Neural progenitor cell (in vitro differentiated cells): ENCODE results near the gene BAIAP2. TPM values are rescaled to one million over a fixed set of nuclear protein-coding genes. Genes with fewer than 3 reads are reported as not detected.

Experiments used
- DNase-seq: peaks from one replicate; pipeline ENCODE4 v3.0.0-alpha.2; 2016; ENCODE audit warnings: low spot score
- H2AFZ ChIP-seq: fragments of 200-600 bp; sonication (generic); replicated peaks from 2 replicates; pipeline ENCODE4 v1.6.1; 2016; ENCODE audit warnings: antibody characterized with exemption
- H3F3A ChIP-seq: fragments of 200-600 bp; sonication (generic); 2 replicates; pipeline ENCODE4 v1.6.1; 2016; ENCODE audit warnings: antibody characterized with exemption, low read depth
- H3K27ac ChIP-seq: fragments of 200-600 bp; sonication (generic); 2 replicates; pipeline ENCODE4 v1.5.1; 2016; ENCODE audit warnings: mild to moderate bottlenecking
- H3K27me3 ChIP-seq: fragments of 200-600 bp; sonication (generic); 2 replicates; pipeline ENCODE4 v1.6.1; 2016; ENCODE audit warnings: mild to moderate bottlenecking, moderate library complexity
- H3K36me3 ChIP-seq: fragments of 200-600 bp; sonication (generic); 2 replicates; pipeline ENCODE4 v1.5.1; 2016
- H3K4me1 ChIP-seq: fragments of 200-600 bp; sonication (generic); 2 replicates; pipeline ENCODE4 v1.6.1; 2016; ENCODE audit warnings: mixed run types
- H3K4me2 ChIP-seq: fragments of 200-600 bp; sonication (generic); 2 replicates; pipeline ENCODE4 v1.6.1; 2016
- H3K4me3 ChIP-seq: fragments of 200-600 bp; sonication (generic); 2 replicates; pipeline ENCODE4 v1.5.1; 2016
- H3K79me2 ChIP-seq: fragments of 200-600 bp; sonication (generic); 2 replicates; pipeline ENCODE4 v1.6.1; 2016; ENCODE audit warnings: low read depth
- H3K9ac ChIP-seq: fragments of 200-600 bp; sonication (generic); 2 replicates; pipeline ENCODE4 v1.6.1; 2016
- H3K9me3 ChIP-seq: fragments of 200-600 bp; sonication (generic); 2 replicates; pipeline ENCODE4 v1.5.1; 2016; ENCODE audit warnings: low read depth
- H4K20me1 ChIP-seq: fragments of 200-600 bp; sonication (generic); 2 replicates; pipeline ENCODE4 v1.6.1; 2016; ENCODE audit warnings: low read depth
- H3K27ac Mint-ChIP-seq: 3 replicates; pipeline ENCODE4 v1.8.0; 2021; ENCODE audit warnings: mixed read lengths
- H3K27me3 Mint-ChIP-seq: 2 replicates; pipeline ENCODE4 v1.8.0; 2022; ENCODE audit warnings: low read depth, mild to moderate bottlenecking, inconsistent platforms, moderate library complexity, mixed read lengths; ENCODE audit not compliant: insufficient read depth
- H3K36me3 Mint-ChIP-seq: 3 replicates; pipeline ENCODE4 v1.8.0; 2021; ENCODE audit warnings: mixed read lengths
- H3K4me1 Mint-ChIP-seq: 3 replicates; pipeline ENCODE4 v1.8.0; 2021; ENCODE audit warnings: mixed read lengths
- H3K4me3 Mint-ChIP-seq: 3 replicates; pipeline ENCODE4 v1.8.0; 2021; ENCODE audit warnings: mild to moderate bottlenecking, moderate library complexity, mixed read lengths
- H3K9me3 Mint-ChIP-seq: 3 replicates; pipeline ENCODE4 v1.8.0; 2020; ENCODE audit warnings: mixed read lengths
- CTCF ChIP-seq: fragments of 200-600 bp; sonication (generic); IDR thresholded peaks from 2 replicates; pipeline ENCODE4 v1.5.1; 2017; ENCODE audit warnings: antibody characterized with exemption, mild to moderate bottlenecking
- EZH2 ChIP-seq: fragments of 200-600 bp; sonication (generic); IDR thresholded peaks from 2 replicates; pipeline ENCODE4 v1.6.1; 2017; ENCODE audit warnings: antibody characterized with exemption, mild to moderate bottlenecking, moderate library complexity
- EZH2phosphoT487 ChIP-seq: fragments of 200-600 bp; sonication (generic); IDR thresholded peaks from 2 replicates; pipeline ENCODE4 v1.6.1; 2017; ENCODE audit warnings: antibody characterized with exemption
- total RNA-seq: library from RNA; depleted of rRNA; stranded (reverse); fragments of >200 nt; gene quantifications from 2 replicates; pipeline ENCODE4 v1.2.3, GENCODE V29; 2015; ENCODE audit warnings: low replicate concordance

Gene BAIAP2
- total RNA-seq, 1 donor from 2014 or later: 15.6 TPM

- Histone ChIP-seq H3K9me3 (no peaks in the 10 kb centered on the region), H3K27ac (no peak within 1 kb of the TSS), H3K4me2 (peak within 1 kb of the TSS; percentile 98), H4K20me1 (peaks cover 16% of the 10 kb centered on the region), H2AFZ (peak within 1 kb of the TSS; percentile 90), H3K4me3 (peak within 1 kb of the TSS; percentile 93), H3K79me2 (no peaks in the 10 kb centered on the region), H3K36me3 (no peaks in the 10 kb centered on the region), H3K9ac (peak within 1 kb of the TSS; percentile 53), H3K4me1 (peaks cover 6% of the 10 kb centered on the region), H3K27me3 (peaks cover 45% of the 10 kb centered on the region), H3F3A (peaks cover 3% of the 10 kb centered on the region)
- peaks cover 17% of the 10 kb centered on the region for H3K4me1 Mint-ChIP-seq
- H3K4me3 Mint-ChIP-seq: peak within 1 kb of the TSS; percentile 87
- TF ChIP-seq CTCF (peak; percentile 31), EZH2 (no peak)
- peak within 1 kb of the TSS; percentile 57 for H3K27ac Mint-ChIP-seq
- no peaks in the 10 kb centered on the region for H3K9me3 Mint-ChIP-seq
- peak; percentile 89 for DNase-seq
- peaks cover 9% of the 10 kb centered on the region for H3K27me3 Mint-ChIP-seq
- peaks cover 2% of the 10 kb centered on the region for H3K36me3 Mint-ChIP-seq
Observed at GRCh38 chr17:80991645-80992076, 43.3 kb upstream of the BAIAP2 start, which contains the start of gene CHMP6. CHMP6 (plus strand) TSS chr17:80991841; CDS start chr17:80991919, 78 bp downstream.

GRCh38 chr17:80992077-80992947 is 42.6 kb upstream of the BAIAP2 start:
- Histone ChIP-seq H3K4me3 (peak overlapping the region; percentile 93), H3K79me2 (no peaks in the 10 kb centered on the region), H3K27ac (no peak overlapping the region), H3K4me2 (peak overlapping the region; percentile 98), H3K4me1 (peaks cover 6% of the 10 kb centered on the region), H3F3A (peaks cover 3% of the 10 kb centered on the region), H3K27me3 (peaks cover 45% of the 10 kb centered on the region), H3K9ac (peak overlapping the region; percentile 53), H2AFZ (peak overlapping the region; percentile 90), H4K20me1 (peaks cover 16% of the 10 kb centered on the region), H3K36me3 (no peaks in the 10 kb centered on the region), H3K9me3 (no peaks in the 10 kb centered on the region)
- no peak overlapping the region for H3K27ac Mint-ChIP-seq
- H3K27me3 Mint-ChIP-seq: peaks cover 6% of the 10 kb centered on the region
- TF ChIP-seq CTCF (no peak), EZH2 (peak; percentile 39), EZH2phosphoT487 (no peak)
- peaks cover 2% of the 10 kb centered on the region for H3K36me3 Mint-ChIP-seq
- DNase-seq: peak; percentile 57
- peak overlapping the region; percentile 87 for H3K4me3 Mint-ChIP-seq
- H3K9me3 Mint-ChIP-seq: no peaks in the 10 kb centered on the region
- H3K4me1 Mint-ChIP-seq: peaks cover 17% of the 10 kb centered on the region

- Mint-ChIP-seq H3K36me3 (peaks cover 2% of the 10 kb centered on the region), H3K4me3 (peak overlapping the region; percentile 87), H3K4me1 (peaks cover 17% of the 10 kb centered on the region), H3K9me3 (no peaks in the 10 kb centered on the region), H3K27ac (no peak overlapping the region), H3K27me3 (peaks cover 6% of the 10 kb centered on the region)
- no peak for DNase-seq
- H4K20me1 ChIP-seq: peaks cover 16% of the 10 kb centered on the region
- H3K4me2 ChIP-seq: peak overlapping the region; percentile 98
- H3K9ac ChIP-seq: no peak overlapping the region
- no peaks in the 10 kb centered on the region for H3K79me2 ChIP-seq
- peak overlapping the region; percentile 93 for H3K4me3 ChIP-seq
- no peaks in the 10 kb centered on the region for H3K9me3 ChIP-seq
- H2AFZ ChIP-seq: no peak overlapping the region
- H3K4me1 ChIP-seq: peaks cover 6% of the 10 kb centered on the region
- no peak overlapping the region for H3K27ac ChIP-seq
- peaks cover 3% of the 10 kb centered on the region for H3F3A ChIP-seq
- TF ChIP-seq CTCF: no peak
- TF ChIP-seq EZH2phosphoT487: no peak
- no peak for TF ChIP-seq EZH2
- H3K27me3 ChIP-seq: peaks cover 45% of the 10 kb centered on the region
- H3K36me3 ChIP-seq: no peaks in the 10 kb centered on the region
Observed at GRCh38 chr17:80992948-80993624, 41.9 kb upstream of the BAIAP2 start.
